T-helper 1 cell treated with Interleukin-12 subunit alpha and Interleukin-12 subunit beta and Interleukin-4 antibody, amounts not matched to agents 30 ng/mL and 1 ng/mL, for 36 hours (primary cell): ENCODE data around the gene SLC35B2. TPM values are rescaled to one million over a fixed set of nuclear protein-coding genes. Genes with fewer than 3 reads are reported as not detected.

Experiments
- intact Hi-C: fragments of 100-400 bp; cut with micrococcal nuclease; formaldehyde crosslinking; loops from one replicate; pipeline ENCODE4 v1.15.1; 2024
- total RNA-seq: library from RNA; stranded (reverse); gene quantifications from 2 replicates; pipeline ENCODE4 v1.2.3, GENCODE V29; 2022

The SLC35B2 gene
- total RNA-seq, 1 donor from 2014 or later: 31.6 TPM

- intact Hi-C loops: no loop called here
Observed at GRCh38 chr6:44255105-44255808, 2.1 kb downstream of the SLC35B2 start.

- intact Hi-C loops: no loop called here
Observed at GRCh38 chr6:44254191-44255104, 2.9 kb downstream of the SLC35B2 start.

GRCh38 chr6:44253307-44254101, 3.8 kb downstream of the SLC35B2 start:
- intact Hi-C loops: loop anchor here (1.0 kb wide), 1 partner anchor 81 kb away; no protein-coding TSS in a partner anchor

GRCh38 chr6:44251576-44252524, 5.5 kb downstream of the SLC35B2 start:
- intact Hi-C loops: no loop called here

- intact Hi-C loops: no loop called here
Observed at GRCh38 chr6:44250718-44251123, 6.6 kb downstream of the SLC35B2 start.

GRCh38 chr6:44250067-44250717, 7.1 kb downstream of the SLC35B2 start:
- intact Hi-C loops: no loop called here

- intact Hi-C loops: loop anchor here (5.0 to 10.0 kb wide), 3 partner anchors 672 to 1194 kb away; partner anchors contain the start of genes CUL7, KLC4, MRPL2 and POLH
Observed at GRCh38 chr6:44249082-44249748, 8.1 kb downstream of the SLC35B2 start.

- intact Hi-C loops: loop anchor here (5.0 to 10.0 kb wide), 3 partner anchors 671 to 1194 kb away; partner anchors contain the start of genes CUL7, KLC4, MRPL2 and POLH
Observed at GRCh38 chr6:44248579-44248978, 8.7 kb downstream of the SLC35B2 start.

- intact Hi-C loops: loop anchor here (1.0 to 10.0 kb wide), 9 partner anchors 10 to 1193 kb away; partner anchors contain the start of genes CDC5L, CUL7, GTPBP2 and KLC4
Observed at GRCh38 chr6:44247338-44248302, 9.7 kb downstream of the SLC35B2 start.

- intact Hi-C loops: loop anchor here (1.0 to 10.0 kb wide), 12 partner anchors 9 to 1192 kb away; partner anchors contain the start of genes AARS2, CDC5L, CUL7 and GTPBP2
Observed at GRCh38 chr6:44246663-44247337, 10.5 kb downstream of the SLC35B2 start, which contains the start of gene HSP90AB1. Gene HSP90AB1, plus strand, starts transcription at chr6:44247101. Its CDS starts 1,529 bp downstream, at chr6:44248630.

- intact Hi-C loops: loop anchor here (1.0 to 10.0 kb wide), 8 partner anchors 9 to 1191 kb away; partner anchors contain the start of genes AARS2, CDC5L, CUL7 and KLC4
Observed at GRCh38 chr6:44245912-44246662, 11.2 kb downstream of the SLC35B2 start.

- intact Hi-C loops: loop anchor here (5.0 to 10.0 kb wide), 3 partner anchors 668 to 1191 kb away; partner anchors contain the start of genes CUL7, KLC4, MRPL2 and POLH
Observed at GRCh38 chr6:44245391-44245911, 11.9 kb downstream of the SLC35B2 start.

- intact Hi-C loops: loop anchor here (10.0 kb wide), 1 partner anchor 1189 kb away; the partner anchor contains the start of genes CUL7, KLC4 and MRPL2
Observed at GRCh38 chr6:44243345-44243744, 14.0 kb downstream of the SLC35B2 start.

- intact Hi-C loops: no loop called here
Observed at GRCh38 chr6:44238687-44239350, 18.5 kb downstream of the SLC35B2 start.
